HFF-Myc (cell line): ENCODE data around the gene SBK2.

Experiments
- DNase-seq: peaks from one replicate; pipeline ENCODE4 v3.0.0-alpha.2; 2011; ENCODE audit warnings: low read depth; ENCODE audit errors: extremely low read depth
- H3K4me3 ChIP-seq: replicated peaks from 2 replicates; pipeline ENCODE4 v1.5.1; 2011; ENCODE audit warnings: low read depth, mild to moderate bottlenecking, control low read depth, low read length
- TF ChIP-seq, protein P1 (sequence below): IDR thresholded peaks from 2 replicates; pipeline ENCODE4 v1.5.1; 2012; ENCODE audit warnings: mild to moderate bottlenecking, low read depth, low read length, control low read depth; ENCODE audit errors: missing control alignments

SBK2 gene

DNA sequence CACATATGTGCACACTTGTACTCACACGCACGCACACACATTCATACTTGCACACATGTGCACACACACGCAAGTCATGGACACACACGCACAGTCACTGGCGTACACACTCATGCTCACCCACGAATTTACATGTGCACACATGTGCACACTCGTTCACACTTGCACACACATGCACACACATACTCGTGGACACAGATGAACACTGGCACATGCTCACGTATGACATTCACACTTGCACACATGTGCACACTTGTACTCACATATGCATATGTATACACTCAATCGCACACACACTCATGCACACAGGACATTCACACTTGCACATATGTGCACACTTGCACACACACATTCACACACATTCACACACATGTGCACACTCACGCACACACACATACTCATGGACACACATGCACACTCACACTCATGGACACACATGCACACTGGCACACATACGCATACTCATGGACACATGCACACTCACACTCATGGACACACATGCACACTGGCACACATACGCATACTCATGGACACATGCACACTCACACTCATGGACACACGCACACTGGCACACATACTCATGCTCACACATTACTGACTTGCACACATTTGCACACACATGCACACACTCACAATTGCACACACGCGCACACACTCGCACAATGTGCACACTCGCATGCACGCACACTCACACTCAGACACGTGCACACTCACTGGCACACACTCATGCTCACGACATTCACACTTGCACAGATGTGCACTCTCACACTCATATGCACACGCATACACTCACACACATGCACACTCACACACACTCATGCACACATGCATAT is 9.5 kb downstream of the SBK2 start:
- DNase-seq, result no peak
- TF ChIP-seq, protein P1, sequence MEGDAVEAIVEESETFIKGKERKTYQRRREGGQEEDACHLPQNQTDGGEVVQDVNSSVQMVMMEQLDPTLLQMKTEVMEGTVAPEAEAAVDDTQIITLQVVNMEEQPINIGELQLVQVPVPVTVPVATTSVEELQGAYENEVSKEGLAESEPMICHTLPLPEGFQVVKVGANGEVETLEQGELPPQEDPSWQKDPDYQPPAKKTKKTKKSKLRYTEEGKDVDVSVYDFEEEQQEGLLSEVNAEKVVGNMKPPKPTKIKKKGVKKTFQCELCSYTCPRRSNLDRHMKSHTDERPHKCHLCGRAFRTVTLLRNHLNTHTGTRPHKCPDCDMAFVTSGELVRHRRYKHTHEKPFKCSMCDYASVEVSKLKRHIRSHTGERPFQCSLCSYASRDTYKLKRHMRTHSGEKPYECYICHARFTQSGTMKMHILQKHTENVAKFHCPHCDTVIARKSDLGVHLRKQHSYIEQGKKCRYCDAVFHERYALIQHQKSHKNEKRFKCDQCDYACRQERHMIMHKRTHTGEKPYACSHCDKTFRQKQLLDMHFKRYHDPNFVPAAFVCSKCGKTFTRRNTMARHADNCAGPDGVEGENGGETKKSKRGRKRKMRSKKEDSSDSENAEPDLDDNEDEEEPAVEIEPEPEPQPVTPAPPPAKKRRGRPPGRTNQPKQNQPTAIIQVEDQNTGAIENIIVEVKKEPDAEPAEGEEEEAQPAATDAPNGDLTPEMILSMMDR, result no peak
- H3K4me3 ChIP-seq, result no peak overlapping the region

DNA sequence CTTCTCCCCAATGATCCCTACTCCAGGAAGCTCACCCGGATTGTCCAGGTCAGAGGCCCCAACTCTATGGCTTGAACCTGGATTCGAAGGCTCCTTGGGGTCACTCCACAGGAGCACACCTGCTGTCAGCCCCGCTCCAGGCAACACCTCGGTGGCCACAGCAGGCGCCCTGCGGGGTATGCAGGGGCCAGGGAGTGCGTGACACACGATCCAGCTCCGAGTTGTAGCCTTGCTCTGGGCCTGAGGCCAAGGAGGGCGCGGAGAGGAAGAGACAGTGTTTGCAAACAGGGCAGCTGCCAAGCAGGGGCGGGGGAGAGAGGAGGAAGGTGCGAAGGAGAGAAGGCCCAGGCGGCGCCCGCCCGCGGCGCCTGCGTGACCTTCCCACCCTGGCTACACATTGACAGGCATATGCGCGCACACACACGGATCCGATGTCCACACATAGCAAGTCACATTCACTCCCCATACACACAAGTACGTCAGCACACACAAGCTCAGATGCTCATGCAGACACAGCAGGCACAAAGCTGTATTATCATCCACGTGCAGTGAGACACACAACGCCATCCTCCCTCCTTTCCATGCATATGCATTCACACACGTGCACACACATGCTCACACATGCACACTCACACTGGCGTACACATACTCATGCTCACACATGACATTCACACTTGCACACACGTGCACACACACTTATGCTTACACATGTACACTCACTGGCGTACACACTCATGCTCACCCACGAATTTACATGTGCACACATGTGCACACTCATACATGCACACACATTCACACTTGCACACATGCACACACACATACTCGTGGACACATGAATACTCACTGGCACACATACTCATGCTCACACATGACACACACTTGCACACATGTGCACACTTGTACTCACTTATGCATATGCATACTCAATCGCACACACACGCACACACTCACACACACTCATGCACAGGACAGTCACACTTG is 10.4 kb downstream of the SBK2 start:
- no peak overlapping the region for H3K4me3 ChIP-seq
- TF ChIP-seq, protein P1, result no peak
- no peak for DNase-seq

DNA sequence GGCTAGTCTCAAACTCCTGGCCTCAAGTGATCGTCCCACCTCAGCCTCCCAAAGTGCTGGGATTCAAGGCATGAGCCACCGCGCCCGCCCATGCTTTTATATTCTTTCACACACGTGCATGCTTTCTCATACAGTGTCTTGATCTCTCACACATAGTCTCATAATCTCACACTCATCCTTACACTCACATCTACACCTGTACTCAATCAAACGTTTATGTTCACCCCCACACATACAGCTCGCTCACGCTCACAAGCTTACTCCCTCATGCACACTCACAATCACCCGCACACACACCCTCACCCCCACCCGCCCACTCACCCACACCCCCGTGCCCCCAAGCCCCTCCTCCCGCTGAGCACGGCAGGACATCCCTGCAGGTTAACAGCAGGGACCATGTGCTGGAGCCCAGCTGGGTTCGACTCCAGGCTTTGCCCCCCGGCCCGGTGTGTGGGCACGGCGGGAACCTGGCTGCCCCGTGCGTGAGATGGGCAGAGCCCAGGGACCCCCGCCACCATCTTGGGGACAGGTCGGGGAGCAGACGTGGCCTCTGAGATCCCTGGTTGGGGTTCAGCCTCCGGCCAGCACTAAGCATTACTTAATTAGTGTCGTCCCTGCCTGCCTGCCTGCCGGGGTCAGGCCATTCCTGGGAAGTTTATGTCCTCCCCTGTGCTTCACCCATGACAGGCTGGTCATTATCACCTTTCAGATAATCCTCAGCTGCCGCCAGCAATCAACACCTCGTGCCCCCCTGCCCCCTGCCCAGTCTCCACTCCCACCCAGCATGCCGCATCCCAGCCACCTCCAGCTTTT is 11.4 kb downstream of the SBK2 start:
- no peak overlapping the region for H3K4me3 ChIP-seq
- TF ChIP-seq, protein P1, result no peak
- DNase-seq, result no peak

DNA sequence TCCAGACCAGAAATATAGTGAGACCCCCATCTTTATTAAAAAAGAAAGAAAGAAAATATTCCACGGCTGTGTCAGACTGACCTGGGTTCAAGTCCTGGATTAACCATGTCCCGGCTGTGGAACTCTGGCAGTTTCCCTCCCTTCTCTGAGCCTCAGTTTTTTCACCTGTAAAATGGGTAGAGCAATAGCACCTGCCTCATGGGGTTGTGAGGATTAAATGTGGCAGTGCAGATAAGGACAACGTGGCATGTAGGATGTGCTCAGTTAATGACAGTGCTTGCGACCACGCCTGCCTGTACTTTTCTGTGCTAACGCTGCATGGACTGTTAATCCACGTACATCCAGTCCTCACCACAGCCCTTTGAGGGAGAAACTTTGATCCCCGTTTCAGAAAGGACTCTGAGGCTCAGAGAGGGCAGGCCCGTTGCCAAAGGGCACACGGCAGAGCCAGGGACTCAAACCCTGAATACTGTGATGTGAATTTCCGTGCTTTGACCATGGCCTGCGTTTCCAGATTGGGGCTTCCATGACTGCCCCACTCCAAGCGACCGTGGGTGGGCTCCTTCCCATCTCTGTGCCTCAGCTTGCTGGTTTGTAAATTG is 16.1 kb downstream of the SBK2 start:
- DNase-seq, result no peak
- TF ChIP-seq, protein P1, result no peak
- no peak overlapping the region for H3K4me3 ChIP-seq

DNA sequence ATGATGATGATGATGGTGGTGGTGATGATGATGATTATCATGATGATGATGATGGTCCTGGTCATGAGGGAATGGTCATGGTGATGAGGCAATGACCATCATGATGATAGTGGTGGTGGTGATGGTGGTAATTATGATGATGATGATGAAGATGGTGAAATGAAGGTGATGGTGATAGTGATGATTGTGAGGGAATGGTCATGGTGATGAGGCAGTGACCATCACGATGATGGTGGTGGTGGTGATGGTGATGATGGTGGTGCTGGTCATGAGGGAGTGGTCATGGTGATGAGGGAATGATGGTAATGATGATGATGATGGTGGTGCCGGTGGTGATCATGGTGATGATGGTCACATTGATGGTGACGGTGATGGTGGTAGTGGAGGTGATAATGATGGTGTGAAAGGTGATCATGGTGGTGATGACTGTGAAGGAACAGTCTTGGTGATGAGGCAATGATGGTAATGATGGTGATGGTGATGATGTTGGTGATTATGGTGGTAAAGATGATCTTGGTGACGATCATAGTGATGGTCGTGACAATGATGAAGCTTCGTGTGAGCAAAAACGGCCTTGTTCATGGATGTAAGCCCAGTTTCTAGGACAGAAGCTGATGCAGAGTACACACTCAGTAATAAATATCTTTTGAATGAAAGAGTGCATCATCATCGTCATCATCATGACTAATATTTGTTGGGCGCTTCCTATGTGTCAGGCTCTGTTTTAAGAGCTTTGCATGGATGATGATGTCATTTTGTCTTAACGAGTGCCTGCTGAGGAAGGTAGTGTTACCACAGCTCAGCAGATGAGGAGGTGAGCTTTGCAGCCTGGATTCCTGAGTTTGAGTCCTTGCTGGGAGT is 17.3 kb downstream of the SBK2 start:
- peak; percentile 45 for DNase-seq

More for the DNA sequence above, 17.3 kb downstream of the SBK2 start:
- TF ChIP-seq, protein P1, result no peak
- no peak overlapping the region for H3K4me3 ChIP-seq
